H1 (cell line): Measurements from ENCODE around the gene CD44. TPM values are rescaled to one million over a fixed set of nuclear protein-coding genes. Genes with fewer than 3 reads are reported as not detected.

ENCODE experiments used
- CTCF ChIA-PET: fragments of 300-600 bp; sonication (Branson Sonifier 250); formaldehyde crosslinking; loops from one replicate; lab custom pipeline; 2021; ENCODE audit not compliant: partially characterized antibody; lab: Charles Lee
- POLR2A ChIA-PET: fragments of 300-600 bp; sonication (Branson Sonifier 250); formaldehyde crosslinking; loops from one replicate; lab custom pipeline; 2021; ENCODE audit warnings: inconsistent platforms; ENCODE audit not compliant: partially characterized antibody; lab: Charles Lee
- DNase-seq, 2 experiments: peaks; one replicate each; pipeline versions ENCODE4 v3.0.0 to v3.0.0-alpha.2; 2010 to 2022; ENCODE audit warnings: low spot score in 2 of 2, low read depth in 1 of 2, mixed read lengths in 1 of 2
- FAIRE-seq: peaks from 2 replicates; lab custom pipeline; 2011; peaks lifted over from hg19 to GRCh38; lab: Jason Lieb, UNC
- H2AFZ ChIP-seq: 2 replicates; pipeline ENCODE4 v1.8.1; 2012; ENCODE audit warnings: low read length, inconsistent platforms
- H2AK5ac ChIP-seq: 2 replicates; pipeline ENCODE4 v1.6.1; 2013; ENCODE audit warnings: low read depth, low read length
- H2BK120ac ChIP-seq: replicated peaks from 2 replicates; pipeline ENCODE3; 2013; ENCODE audit warnings: low read depth, low read length, inconsistent platforms
- H2BK12ac ChIP-seq: 2 replicates; pipeline ENCODE4 v1.6.1; 2013; ENCODE audit warnings: low read depth, low read length
- H2BK15ac ChIP-seq: 2 replicates; pipeline ENCODE4 v1.6.1; 2013; ENCODE audit warnings: low read length
- H2BK20ac ChIP-seq: 2 replicates; pipeline ENCODE4 v1.6.1; 2013; ENCODE audit warnings: low read length
- H2BK5ac ChIP-seq: 2 replicates; pipeline ENCODE4 v1.6.1; 2013; ENCODE audit warnings: low read depth, low read length
- H3K14ac ChIP-seq: 2 replicates; pipeline ENCODE4 v1.6.1; 2013; ENCODE audit warnings: inconsistent platforms; ENCODE audit not compliant: insufficient read length
- H3K18ac ChIP-seq: 2 replicates; pipeline ENCODE4 v1.6.1; 2013; ENCODE audit warnings: low read length; ENCODE audit errors: extremely low read depth
- H3K23ac ChIP-seq: 2 replicates; pipeline ENCODE4 v1.6.1; 2013; ENCODE audit warnings: inconsistent platforms; ENCODE audit not compliant: insufficient read length
- H3K23me2 ChIP-seq: 2 replicates; pipeline ENCODE4 v1.6.1; 2013; ENCODE audit warnings: low read depth, low read length
- H3K27ac ChIP-seq: 2 replicates; pipeline ENCODE4 v1.6.1; 2011; ENCODE audit warnings: low read depth, low read length, inconsistent platforms
- H3K27me3 ChIP-seq, 4 experiments: replicated peaks in 1 of 4; 1 replicate in 1 of 4; 2 replicates in 3 of 4; pipeline versions ENCODE4 v1.6.1 to v1.8.1; 2011 to 2013; ENCODE audit warnings: low read length in 3 of 4, mild to moderate bottlenecking in 3 of 4, inconsistent platforms in 2 of 4, mixed read lengths in 2 of 4, moderate library complexity in 1 of 4; ENCODE audit not compliant: control insufficient read depth in 3 of 4, insufficient read depth in 3 of 4; ENCODE audit errors: extremely low read depth in 1 of 4
- H3K36me3 ChIP-seq, 4 experiments: 2 replicates each; pipeline versions ENCODE4 v1.6.1 to v1.8.1; 2011 to 2013; ENCODE audit warnings: mild to moderate bottlenecking in 4 of 4, low read length in 3 of 4, moderate library complexity in 2 of 4, control low read depth in 1 of 4, inconsistent platforms in 1 of 4; ENCODE audit not compliant: insufficient read depth in 4 of 4, control insufficient read depth in 2 of 4
- H3K4ac ChIP-seq: replicated peaks from 2 replicates; pipeline ENCODE3; 2013; ENCODE audit warnings: low read length, low read depth, mixed read lengths, inconsistent platforms; ENCODE audit not compliant: insufficient read length
- H3K4me1 ChIP-seq, 4 experiments: replicated peaks in 1 of 4; 1 replicate in 1 of 4; 2 replicates in 3 of 4; pipeline versions ENCODE4 v1.6.1 to v1.8.1; 2011 to 2013; ENCODE audit warnings: low read length in 3 of 4, inconsistent platforms in 2 of 4, mixed read lengths in 1 of 4; ENCODE audit not compliant: insufficient read depth in 4 of 4, control insufficient read depth in 3 of 4
- H3K4me2 ChIP-seq, 2 experiments: 2 replicates each; pipeline versions ENCODE4 v1.6.1 to v1.8.1; 2011 to 2013; ENCODE audit warnings: low read depth in 2 of 2, low read length in 2 of 2, control low read depth in 1 of 2, inconsistent platforms in 1 of 2, mild to moderate bottlenecking in 1 of 2; ENCODE audit not compliant: insufficient read depth in 1 of 2
- H3K4me3 ChIP-seq, 4 experiments: fragments of 200-600, 300-600 bp in 1 of 4; sonication (generic), shearing (Covaris generic), sonication (Bioruptor Twin) in 1 of 4; 2 replicates each; pipeline versions ENCODE4 v1.5.1 to v1.8.1; 2011 to 2016; ENCODE audit warnings: low read length in 4 of 4, low read depth in 3 of 4, control low read depth in 2 of 4, inconsistent platforms in 2 of 4, mild to moderate bottlenecking in 2 of 4, mixed read lengths in 1 of 4, moderate library complexity in 1 of 4; ENCODE audit not compliant: insufficient read depth in 2 of 4; ENCODE audit errors: extremely low read depth in 1 of 4
- H3K56ac ChIP-seq: replicated peaks from 2 replicates; pipeline ENCODE3; 2013; ENCODE audit warnings: low read depth, mild to moderate bottlenecking, mixed read lengths, low read length, inconsistent platforms; ENCODE audit not compliant: insufficient read length
- H3K79me1 ChIP-seq: 2 replicates; pipeline ENCODE4 v1.6.1; 2013; ENCODE audit warnings: low read depth, low read length, control low read depth
- H3K79me2 ChIP-seq, 2 experiments: 2 replicates each; pipeline versions ENCODE4 v1.6.1 to v1.8.1; 2012 to 2013; ENCODE audit warnings: low read length in 2 of 2, mild to moderate bottlenecking in 2 of 2, inconsistent platforms in 1 of 2; ENCODE audit not compliant: insufficient read depth in 2 of 2, control insufficient read depth in 1 of 2
- H3K9ac ChIP-seq, 4 experiments: replicated peaks in 1 of 4; 1 replicate in 1 of 4; 2 replicates in 3 of 4; pipeline versions ENCODE4 v1.6.1 to v1.8.1; 2011 to 2013; ENCODE audit warnings: low read depth in 3 of 4, low read length in 3 of 4, control low read depth in 2 of 4, mild to moderate bottlenecking in 2 of 4, moderate library complexity in 2 of 4, inconsistent platforms in 1 of 4; ENCODE audit errors: extremely low read depth in 1 of 4
- H3K9me3 ChIP-seq, 2 experiments: 2 replicates each; pipeline versions ENCODE4 v1.6.1 to v1.8.1; 2012 to 2013; ENCODE audit warnings: mild to moderate bottlenecking in 2 of 2, moderate library complexity in 2 of 2, control low read depth in 1 of 2, inconsistent platforms in 1 of 2, low read depth in 1 of 2, low read length in 1 of 2, mixed read lengths in 1 of 2; ENCODE audit not compliant: insufficient read depth in 2 of 2
- H4K20me1 ChIP-seq, 2 experiments: replicated peaks in 1 of 2; 2 replicates each; pipeline versions ENCODE3 to v1.8.1; 2011 to 2013; ENCODE audit warnings: inconsistent platforms in 2 of 2, low read length in 2 of 2, mild to moderate bottlenecking in 1 of 2; ENCODE audit not compliant: insufficient read depth in 2 of 2, control insufficient read depth in 1 of 2
- H4K5ac ChIP-seq: 2 replicates; pipeline ENCODE4 v1.6.1; 2013; ENCODE audit warnings: low read length, low read depth, mixed read lengths, inconsistent platforms; ENCODE audit not compliant: insufficient read length
- H4K8ac ChIP-seq: 2 replicates; pipeline ENCODE4 v1.8.0; 2013; ENCODE audit warnings: mild to moderate bottlenecking, moderate library complexity, low read length, inconsistent platforms; ENCODE audit not compliant: insufficient read depth; ENCODE audit errors: extremely low read depth
- H4K91ac ChIP-seq: replicated peaks from 2 replicates; pipeline ENCODE3; 2013; ENCODE audit warnings: low read length, mixed read lengths, inconsistent platforms; ENCODE audit not compliant: insufficient read length
- ASH2L ChIP-seq: fragments of 200-600, 300-600 bp; sonication (generic); IDR thresholded peaks from one replicate; pipeline ENCODE4 v1.7.1; 2017; ENCODE audit warnings: low read length
- BACH1 ChIP-seq: IDR thresholded peaks from 2 replicates; pipeline ENCODE4 v1.6.1; 2012; ENCODE audit warnings: low read length, improper control_type of control experiment
- E2F6 ChIP-seq: IDR thresholded peaks from 2 replicates; pipeline ENCODE4 v1.6.1; 2012; ENCODE audit warnings: inconsistent platforms
- EZH2 ChIP-seq: fragments of 200-600 bp; sonication (generic); IDR thresholded peaks from 2 replicates; pipeline ENCODE4 v1.7.1; 2012; ENCODE audit warnings: low read depth, mild to moderate bottlenecking, moderate library complexity, low read length, inconsistent platforms; ENCODE audit not compliant: severe bottlenecking
- HDAC6 ChIP-seq: IDR thresholded peaks from one replicate; pipeline ENCODE4 v1.7.1; 2012; ENCODE audit warnings: low read depth, mild to moderate bottlenecking, inconsistent platforms, low read length, moderate library complexity
- JUN ChIP-seq: IDR thresholded peaks from 2 replicates; pipeline ENCODE4 v1.6.1; 2011; ENCODE audit warnings: low read depth, mild to moderate bottlenecking, improper control_type of control experiment, low read length
- POLR2AphosphoS5 ChIP-seq: IDR thresholded peaks from 2 replicates; pipeline ENCODE4 v1.6.1; 2011; ENCODE audit warnings: low read depth, low read length
- RFX5 ChIP-seq: IDR thresholded peaks from 2 replicates; pipeline ENCODE4 v1.6.1; 2011; ENCODE audit warnings: low read depth, low read length, improper control_type of control experiment, borderline replicate concordance
- RNF2 ChIP-seq: fragments of 200-900, 300-1000 bp; sonication (generic); IDR thresholded peaks from 2 replicates; pipeline ENCODE4 v1.7.1; 2016; ENCODE audit warnings: borderline replicate concordance, low read depth, mild to moderate bottlenecking, antibody characterized with exemption, low read length; ENCODE audit not compliant: poor library complexity, severe bottlenecking; ENCODE audit errors: missing control alignments
- SIN3A ChIP-seq, 2 experiments: IDR thresholded peaks in 1 of 2; conservative IDR thresholded peaks in 1 of 2; 2 replicates each; pipeline ENCODE4 v1.6.1; 2011 to 2012; ENCODE audit warnings: low read length in 2 of 2, improper control_type of control experiment in 1 of 2, low read depth in 1 of 2, mild to moderate bottlenecking in 1 of 2
- SP1 ChIP-seq: IDR thresholded peaks from 2 replicates; pipeline ENCODE4 v1.6.1; 2011; ENCODE audit warnings: low read depth, low read length
- SP4 ChIP-seq: IDR thresholded peaks from 2 replicates; pipeline ENCODE4 v1.6.1; 2012; ENCODE audit warnings: low read length, inconsistent platforms
- TBP ChIP-seq: IDR thresholded peaks from 2 replicates; pipeline ENCODE4 v1.6.1; 2011; ENCODE audit warnings: low read depth, low read length, improper control_type of control experiment
- WGBS, 2 experiments: shearing (Covaris generic) in 1 of 2; methylation state at CpG; one replicate each; pipeline versions ENCODE4 v1.1.6 to v1.1.7; 2013 to 2015; ENCODE audit warnings: low lambda C conversion rate in 2 of 2, mixed read lengths in 2 of 2, inconsistent platforms in 1 of 2, low coverage in 1 of 2, missing lambda C conversion rate in 1 of 2; ENCODE audit not compliant: insufficient replicate concordance in 2 of 2, insufficient coverage in 1 of 2, insufficient read length in 1 of 2; ENCODE audit errors: extremely low coverage in 1 of 2, missing lambda C conversion rate in 1 of 2; 5-methylcytosine and 5-hydroxymethylcytosine counted together
- polyA plus RNA-seq, 7 experiments: library from polyadenylated mRNA; depleted of rRNA in 3 of 7; stranded (reverse) in 5 of 7; unstranded in 2 of 7; fragments of >200 nt in 5 of 7; fragments of 200-250 nt in 2 of 7; gene quantifications; 1 replicate in 5 of 7; 2 replicates in 1 of 7; 4 replicates in 1 of 7; pipeline versions ENCODE4 v1.2.1 to v1.2.3, GENCODE V29; 2011 to 2013; ENCODE audit warnings: missing spikeins in 2 of 7, mixed read lengths in 2 of 7
- total RNA-seq: library from RNA; stranded (reverse); fragmentation: NEBNext Ultra II Directional; extraction: Animal tissue kit (Norgen Biotek cat#: 25700); gene quantifications from 2 replicates; pipeline ENCODE4 v1.2.1, GENCODE V29; 2021

The CD44 gene
- total and polyA plus RNA-seq, 2 of the 8 experiments (the other 6 are each of a cell fraction or from before 2014, with no cell fraction given): 11.8 to 13.7 TPM

- Histone ChIP-seq H3K23ac (no peak overlapping the region), H3K9me3 (no peaks in the 10 kb centered on the region), H3K79me1 (no peaks in the 10 kb centered on the region), H3K27ac (no peak overlapping the region), H3K4me1 (peaks cover 0 to 8% (median 3%) of the 10 kb centered on the region in 4 experiments; a peak in 5 of 7 replicates), H3K79me2 (no peaks in the 10 kb centered on the region), H3K56ac (no peak overlapping the region), H3K14ac (no peak overlapping the region), H2BK15ac (no peak overlapping the region), H2AFZ (no peak overlapping the region), H4K8ac (no peak overlapping the region), H3K4me3 (no peak overlapping the region), H4K91ac (no peak overlapping the region), H2AK5ac (no peak overlapping the region), H4K20me1 (no peaks in the 10 kb centered on the region), H3K18ac (no peak overlapping the region), H4K5ac (no peak overlapping the region), H2BK20ac (no peak overlapping the region), H2BK120ac (no peak overlapping the region), H3K4ac (no peak overlapping the region), H2BK12ac (no peak overlapping the region), H3K27me3 (peaks cover 19 to 30% (median 29%) of the 10 kb centered on the region in 4 experiments), H3K36me3 (no peaks in the 10 kb centered on the region), H3K23me2 (peaks cover 14% of the 10 kb centered on the region), H2BK5ac (no peak overlapping the region), H3K9ac (no peak overlapping the region), H3K4me2 (no peak overlapping the region)
- WGBS, 2 experiments: 85% methylated on average over 2 of the region's 2 CpGs; no CpG with 5 or more reads in 1 of the 2 experiments
- no peak for FAIRE-seq
- no peak for DNase-seq
- POLR2A ChIA-PET: no interaction called here
- CTCF ChIA-PET: interaction anchor here (1.1 kb wide), 1 partner anchor 20 kb away, joined by 3 read pairs; no protein-coding TSS in a partner anchor
- no peak for TF ChIP-seq TBP
- no peak for TF ChIP-seq SIN3A (conservative IDR thresholded peaks at IDR 0.05 in 1 of 2, IDR thresholded peaks at IDR 0.05 in 1 of 2; ENCODE audit: low read depth in 1 of 2, low read length in 2 of 2)
- no peak for TF ChIP-seq RFX5
- TF ChIP-seq SP1: no peak
- TF ChIP-seq SP4: no peak
- no peak for TF ChIP-seq ASH2L
- TF ChIP-seq EZH2: no peak
- TF ChIP-seq JUN: no peak
- TF ChIP-seq RNF2: no peak
- no peak for TF ChIP-seq POLR2AphosphoS5
- no peak for TF ChIP-seq HDAC6
- no peak for TF ChIP-seq E2F6
- no peak for TF ChIP-seq BACH1
Observed at GRCh38 chr11:35142481-35143075, 3.6 kb downstream of the CD44 start.
